SKM-1 treated with dmso at 0.1 percent for 144 hours (cell line): ENCODE data around the gene GRIFIN.
A peak's percentile ranks its signal among the peaks of the same experiment; 100 is the strongest.
"Not testable (repeated sequence)": the region's sequence is repeated elsewhere in the genome, so short reads cannot be mapped to it uniquely, and the experiment has no call there.

Experiments
- DNase-seq: peaks from one replicate; lab custom pipeline; 2025; ENCODE audit not compliant: unreplicated experiment; lab: John Stamatoyannopoulos, UW

The GRIFIN gene

DNA sequence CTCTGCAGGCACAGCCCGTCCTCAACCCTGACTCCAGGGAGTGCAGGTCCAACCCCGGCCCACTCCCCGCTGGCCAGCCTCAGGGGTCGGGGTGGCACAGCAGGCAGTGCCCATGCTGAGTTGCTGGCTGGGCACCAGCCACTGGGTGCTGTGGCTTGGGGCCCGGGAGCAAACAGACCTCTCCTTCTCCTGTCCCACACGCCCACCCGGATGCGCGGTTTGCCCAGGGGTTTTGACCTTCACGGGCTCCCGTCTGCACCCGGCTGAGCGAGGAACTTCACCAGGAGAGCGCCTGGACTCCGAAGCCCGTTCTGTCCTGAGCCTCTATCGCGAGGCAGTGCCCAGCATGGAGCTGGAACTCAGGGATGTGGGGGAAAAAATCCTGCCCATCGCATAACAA is 2.6 kb upstream of the GRIFIN start:
- DNase-seq = no peak

DNA sequence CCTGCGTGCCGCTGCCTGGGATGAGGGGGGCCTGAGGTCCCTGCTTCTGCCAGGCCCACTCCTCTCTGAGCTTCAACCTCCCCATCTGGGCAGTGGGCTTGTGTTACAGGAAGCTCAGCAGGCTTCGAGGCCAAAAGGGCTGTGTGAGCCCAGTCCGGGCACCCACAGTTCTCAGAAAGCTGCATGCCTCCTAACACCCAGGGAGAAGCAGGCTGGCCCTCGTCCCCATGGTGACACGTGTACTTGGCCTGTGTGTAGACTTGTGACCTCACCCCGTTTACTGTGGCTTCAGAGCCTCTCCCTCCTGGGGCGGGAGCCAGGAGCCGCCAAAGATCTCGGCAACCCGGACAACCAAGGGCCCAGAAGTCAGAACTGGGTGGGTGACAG is 2.2 kb upstream of the GRIFIN start:
- no peak for DNase-seq

- DNase-seq = peak; percentile 85
These were observed 1.5 kb upstream of the GRIFIN start for GRCh38 chr7:2477447-2478398.

- no peak for DNase-seq
These were observed 713 bp upstream of the GRIFIN start for GRCh38 chr7:2476776-2477446.

DNA sequence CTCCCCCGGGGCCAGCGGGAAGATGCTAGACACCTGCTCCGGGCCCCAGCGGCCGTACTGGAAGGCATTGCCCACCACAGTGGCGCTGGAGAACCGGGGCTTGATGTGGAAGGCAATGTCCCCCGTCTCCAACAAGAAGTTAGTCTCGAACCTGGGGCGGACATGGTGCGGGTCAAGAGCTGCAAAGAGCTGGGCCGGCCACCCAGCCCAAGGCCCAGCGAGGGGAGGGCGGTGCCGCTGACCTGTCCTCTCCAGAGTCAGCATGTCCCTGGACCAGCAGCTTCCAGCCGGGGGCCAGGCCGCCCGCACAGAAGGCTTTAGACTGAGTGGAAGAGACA is 551 bp downstream of the GRIFIN start:
- DNase-seq = no peak

GRCh38 chr7:2474813-2475677 is 1.2 kb downstream of the GRIFIN start:
- DNase-seq = no peak

- DNase-seq = no peak
These were observed 2.0 kb downstream of the GRIFIN start for GRCh38 chr7:2474224-2474623.

GRCh38 chr7:2473496-2474180 is 2.6 kb downstream of the GRIFIN start:
- no peak for DNase-seq

GRCh38 chr7:2472739-2473138 is 3.5 kb downstream of the GRIFIN start:
- no peak for DNase-seq

- no peak for DNase-seq
These were observed 4.8 kb downstream of the GRIFIN start for GRCh38 chr7:2471396-2471795.

DNA sequence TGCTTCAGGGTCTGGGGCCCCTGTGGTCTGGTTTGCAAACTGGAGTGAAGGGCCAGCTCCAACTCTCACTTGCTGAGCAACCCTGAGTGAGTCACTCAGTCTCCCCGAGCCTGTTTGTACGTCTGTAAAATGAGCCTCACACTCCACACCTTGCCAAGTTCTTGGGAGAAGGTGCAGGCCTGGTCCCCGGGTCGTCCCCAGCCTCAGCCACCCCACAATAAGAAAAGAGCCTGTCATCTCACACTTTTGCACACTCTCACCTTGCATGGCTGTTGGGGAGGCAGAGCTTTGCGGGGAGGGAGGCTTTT is 5.2 kb downstream of the GRIFIN start:
- DNase-seq = no peak

DNA sequence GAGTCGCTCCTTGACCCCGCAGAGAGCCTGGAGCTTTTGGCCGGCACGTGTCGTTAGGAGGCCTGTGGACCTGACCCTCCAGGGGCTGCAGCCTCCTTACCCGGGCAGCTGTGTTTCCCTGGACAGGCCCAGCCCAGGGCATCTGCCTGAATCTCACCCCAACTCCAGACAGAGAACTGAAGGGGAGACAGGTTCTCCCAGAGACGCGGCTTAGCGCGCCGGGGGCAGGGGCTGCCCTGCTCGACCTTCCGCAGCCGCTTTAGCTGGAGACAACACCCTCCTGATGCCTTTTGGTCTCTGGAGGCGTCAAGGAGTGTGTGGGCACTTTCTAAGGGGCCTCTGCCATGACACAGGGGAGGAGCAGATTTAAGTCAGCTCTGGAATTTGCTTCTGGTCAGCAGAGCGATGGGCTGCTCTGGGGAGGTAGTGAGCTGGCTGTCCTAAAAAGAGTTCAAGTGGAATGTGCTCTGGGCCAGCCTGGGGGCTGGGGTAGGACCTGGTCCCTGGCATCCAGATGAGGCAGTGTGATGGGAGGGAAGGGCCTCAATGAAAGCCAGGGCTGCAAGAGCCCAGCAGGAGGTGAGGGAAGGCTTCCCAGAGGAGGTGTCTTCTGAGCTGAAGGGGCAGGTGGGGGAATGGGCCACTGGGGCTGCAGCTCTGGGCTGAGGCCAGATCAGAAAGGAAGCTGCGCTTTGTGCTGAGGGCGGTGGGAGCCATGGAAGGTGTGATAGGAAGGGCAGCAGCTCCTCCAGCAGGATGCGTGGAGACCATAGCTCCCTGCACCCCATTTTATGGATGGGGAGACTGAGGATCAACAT is 5.8 kb downstream of the GRIFIN start:
- DNase-seq = no peak

GRCh38 chr7:2469460-2470203 is 6.6 kb downstream of the GRIFIN start:
- DNase-seq = not testable (repeated sequence)

GRCh38 chr7:2468227-2468626 is 8.0 kb downstream of the GRIFIN start:
- DNase-seq = no peak

GRCh38 chr7:2466675-2467074 is 9.5 kb downstream of the GRIFIN start:
- no peak for DNase-seq

DNA sequence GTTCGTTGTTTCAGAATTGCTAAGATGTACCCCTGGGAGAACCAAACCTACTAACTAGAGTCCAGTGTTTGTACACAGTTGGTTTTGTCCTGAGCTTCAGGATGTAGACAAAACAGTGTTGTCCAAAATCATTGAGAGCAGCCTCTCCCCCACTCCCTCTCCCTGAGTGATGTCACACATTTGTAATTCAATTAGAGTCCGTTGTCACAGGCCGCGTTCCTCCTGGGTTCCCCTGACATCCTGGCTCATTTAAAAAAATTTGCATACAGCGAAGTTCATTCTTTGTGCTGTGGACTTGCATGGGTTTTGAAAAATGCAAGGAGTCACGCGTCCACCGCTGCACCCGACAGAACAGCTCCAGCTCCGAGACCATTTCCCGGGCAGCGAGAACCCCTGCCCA is 10.3 kb downstream of the GRIFIN start:
- DNase-seq = no peak

GRCh38 chr7:2462731-2463130 is 13.5 kb downstream of the GRIFIN start:
- DNase-seq = no peak

DNA sequence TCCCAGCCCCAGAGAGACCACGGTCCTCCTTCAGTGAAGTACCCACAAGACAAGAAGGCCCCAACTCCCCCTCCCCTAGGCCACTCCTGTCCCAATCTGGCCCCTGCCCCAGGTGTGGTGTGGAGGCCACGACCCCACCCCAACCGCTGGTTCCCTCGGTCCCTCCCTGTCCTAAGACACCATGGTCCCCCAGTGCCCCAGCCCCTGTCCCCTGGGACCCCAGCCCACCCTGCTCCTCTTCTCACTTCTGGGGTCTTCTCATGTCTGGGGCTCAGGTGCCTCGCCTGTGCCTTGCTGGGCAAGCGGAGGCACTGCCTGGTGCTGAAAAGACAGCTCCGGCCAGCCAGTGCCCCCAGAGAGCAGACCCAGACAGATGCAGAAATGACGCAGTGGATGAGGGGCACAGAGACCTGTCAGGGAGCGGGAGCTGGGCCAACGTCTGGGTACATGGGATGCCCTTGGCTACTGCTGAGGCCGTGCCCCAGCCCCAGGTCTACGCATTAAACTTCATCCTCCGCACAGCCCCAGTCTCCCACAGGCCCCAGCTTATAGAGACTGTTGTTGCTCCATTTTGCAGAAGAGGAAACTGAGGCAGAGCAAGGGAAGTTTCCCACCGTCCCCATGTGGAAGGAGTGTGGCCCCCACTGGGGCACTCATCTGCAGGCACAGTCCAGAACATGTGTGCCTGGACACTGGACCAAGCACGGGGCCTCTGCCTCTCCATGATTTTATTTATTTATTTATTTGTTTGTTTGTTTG is 14.8 kb downstream of the GRIFIN start:
- no peak for DNase-seq

DNA sequence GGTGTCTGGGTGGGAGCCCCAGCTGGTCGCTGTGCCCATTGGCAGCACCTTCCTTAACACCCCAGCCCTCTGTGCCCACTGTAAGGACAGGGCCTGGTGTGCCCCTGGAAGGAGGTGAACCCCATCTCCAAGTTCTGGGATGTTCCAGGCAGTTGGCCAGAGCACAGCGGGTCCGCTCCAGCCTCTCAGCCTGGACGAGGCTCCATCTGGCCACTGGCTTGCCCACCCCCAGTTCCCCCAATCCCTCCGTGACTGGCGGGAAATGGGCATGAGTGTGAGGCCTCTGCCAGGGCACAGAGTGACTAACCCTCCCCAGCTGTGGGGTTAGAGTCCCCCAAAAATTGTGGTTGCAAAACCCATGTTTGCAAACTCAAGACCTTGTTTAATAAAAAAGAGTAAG is 15.6 kb downstream of the GRIFIN start:
- DNase-seq = no peak
